IMR-90 (cell line): Measurements from ENCODE around the gene CNTN3. TPM values are rescaled to one million over a fixed set of nuclear protein-coding genes. Genes with fewer than 3 reads are reported as not detected.

Source experiments
- ATAC-seq: fragments of 200-7000 bp; cut with Tn5 transposase; 2 replicates; pipeline ENCODE4 v1.9.1; 2020; ENCODE audit warnings: low read depth, mild to moderate bottlenecking, moderate library complexity
- BruUV-seq: library from RNA; stranded (reverse); fragments of 400-500 nt; replicated peaks from 2 replicates; lab custom pipeline; 2021; lab: Mats Ljungman, UMichigan
- CTCF ChIA-PET: fragments of 300-600 bp; formaldehyde crosslinking; extraction: SDS; loops from one replicate; lab custom pipeline; 2021; ENCODE audit warnings: antibody characterized with exemption; lab: Yijun Ruan, JAX
- POLR2A ChIA-PET: fragments of 300-600 bp; sonication (Branson Sonifier 250); formaldehyde crosslinking; loops from one replicate; lab custom pipeline; 2022; ENCODE audit warnings: antibody characterized with exemption; ENCODE audit not compliant: unreplicated experiment; lab: Charles Lee
- DNase-seq: peaks from one replicate; pipeline ENCODE4 v3.0.0; 2013
- H2AFZ ChIP-seq: replicated peaks from 2 replicates; pipeline ENCODE3; 2013; ENCODE audit warnings: low read length, mild to moderate bottlenecking; ENCODE audit not compliant: poor library complexity
- H2AK5ac ChIP-seq: 2 replicates; pipeline ENCODE4 v1.6.1; 2013; ENCODE audit warnings: low read depth, low read length, inconsistent platforms
- H2AK9ac ChIP-seq: replicated peaks from 2 replicates; pipeline ENCODE3; 2013; ENCODE audit warnings: mild to moderate bottlenecking, low read depth, low read length, moderate library complexity; ENCODE audit not compliant: poor library complexity
- H2BK120ac ChIP-seq: 2 replicates; pipeline ENCODE4 v1.6.1; 2013; ENCODE audit warnings: low read depth, low read length, inconsistent platforms
- H2BK15ac ChIP-seq: 3 replicates; pipeline ENCODE4 v1.6.1; 2013; ENCODE audit warnings: low read depth, low read length, inconsistent platforms
- H2BK20ac ChIP-seq: 2 replicates; pipeline ENCODE4 v1.6.1; 2013; ENCODE audit warnings: low read depth, mild to moderate bottlenecking, inconsistent platforms, low read length, moderate library complexity
- H2BK5ac ChIP-seq: 2 replicates; pipeline ENCODE4 v1.6.1; 2013; ENCODE audit warnings: mild to moderate bottlenecking, low read depth, low read length, inconsistent platforms; ENCODE audit not compliant: poor library complexity, severe bottlenecking
- H3K14ac ChIP-seq: replicated peaks from 2 replicates; pipeline ENCODE4 v1.6.1; 2013; ENCODE audit warnings: low read depth, low read length, inconsistent platforms
- H3K18ac ChIP-seq: 2 replicates; pipeline ENCODE4 v1.6.1; 2013; ENCODE audit warnings: low read depth, low read length, control low read depth
- H3K23ac ChIP-seq: 2 replicates; pipeline ENCODE4 v1.6.1; 2013; ENCODE audit warnings: low read depth, low read length, inconsistent platforms
- H3K27ac ChIP-seq: 2 replicates; pipeline ENCODE4 v1.5.1; 2013; ENCODE audit warnings: mild to moderate bottlenecking, control low read depth, low read length; ENCODE audit not compliant: insufficient read depth
- H3K27me3 ChIP-seq: 2 replicates; pipeline ENCODE4 v1.6.1; 2013; ENCODE audit warnings: low read length; ENCODE audit not compliant: control insufficient read depth, insufficient read depth
- H3K36me3 ChIP-seq: 2 replicates; pipeline ENCODE4 v1.6.1; 2013; ENCODE audit warnings: low read length, mixed read lengths; ENCODE audit not compliant: control insufficient read depth, insufficient read depth
- H3K4ac ChIP-seq: 2 replicates; pipeline ENCODE4 v1.6.1; 2013; ENCODE audit warnings: low read depth, low read length, inconsistent platforms
- H3K4me1 ChIP-seq: 2 replicates; pipeline ENCODE4 v1.6.1; 2013; ENCODE audit warnings: low read length, mixed read lengths; ENCODE audit not compliant: control insufficient read depth, insufficient read depth
- H3K4me2 ChIP-seq: 2 replicates; pipeline ENCODE4 v1.6.1; 2013; ENCODE audit warnings: low read depth, mild to moderate bottlenecking, control low read depth, low read length, moderate library complexity
- H3K4me3 ChIP-seq: 2 replicates; pipeline ENCODE4 v1.5.1; 2013; ENCODE audit warnings: low read depth, mild to moderate bottlenecking, control low read depth, low read length, moderate library complexity; ENCODE audit not compliant: insufficient read depth
- H3K56ac ChIP-seq: 2 replicates; pipeline ENCODE4 v1.6.1; 2013; ENCODE audit warnings: low read length, inconsistent platforms; ENCODE audit not compliant: insufficient read depth; ENCODE audit errors: extremely low read depth
- H3K79me1 ChIP-seq, 2 experiments: 2 replicates each; pipeline ENCODE4 v1.6.1; 2013; ENCODE audit warnings: low read length in 2 of 2, inconsistent platforms in 1 of 2, low read depth in 1 of 2
- H3K9ac ChIP-seq: 2 replicates; pipeline ENCODE4 v1.6.1; 2013; ENCODE audit warnings: low read depth, low read length, control low read depth
- H3K9me1 ChIP-seq: 2 replicates; pipeline ENCODE4 v1.6.1; 2013; ENCODE audit warnings: low read length, inconsistent platforms; ENCODE audit not compliant: insufficient read depth
- H3K9me3 ChIP-seq: 2 replicates; pipeline ENCODE4 v1.6.1; 2013; ENCODE audit warnings: low read length; ENCODE audit not compliant: control insufficient read depth, insufficient read depth
- H4K20me1 ChIP-seq: 2 replicates; pipeline ENCODE4 v1.6.1; 2013; ENCODE audit warnings: low read length, inconsistent platforms; ENCODE audit not compliant: insufficient read depth
- H4K5ac ChIP-seq: 2 replicates; pipeline ENCODE4 v1.6.1; 2013; ENCODE audit warnings: mild to moderate bottlenecking, low read depth, low read length, control low read depth
- H4K8ac ChIP-seq, 2 experiments: 2 replicates each; pipeline ENCODE4 v1.6.1; 2013; ENCODE audit warnings: low read depth in 2 of 2, low read length in 2 of 2, control low read depth in 1 of 2, inconsistent platforms in 1 of 2
- H4K91ac ChIP-seq: 2 replicates; pipeline ENCODE4 v1.6.1; 2013; ENCODE audit warnings: low read depth, low read length, inconsistent platforms; ENCODE audit not compliant: insufficient read depth
- BHLHE40 ChIP-seq: fragments of 150-350 bp; IDR thresholded peaks from 2 replicates; pipeline ENCODE4 v1.6.1; 2016; ENCODE audit warnings: mild to moderate bottlenecking, low read depth, low read length
- CTCF ChIP-seq: conservative IDR thresholded peaks from 2 replicates; pipeline ENCODE4 v1.5.1; 2012; ENCODE audit warnings: mild to moderate bottlenecking, low read depth, low read length, improper control_type of control experiment
- MAZ ChIP-seq: IDR thresholded peaks from 2 replicates; pipeline ENCODE4 v1.6.1; 2012; ENCODE audit warnings: low read depth, mild to moderate bottlenecking, low read length, improper control_type of control experiment, moderate library complexity, borderline replicate concordance
- MXI1 ChIP-seq: IDR thresholded peaks from 2 replicates; pipeline ENCODE4 v1.6.1; 2012; ENCODE audit warnings: low read depth, mild to moderate bottlenecking, low read length, moderate library complexity, borderline replicate concordance
- NFE2L2 ChIP-seq: fragments of 150-350 bp; IDR thresholded peaks from 2 replicates; pipeline ENCODE4 v1.6.1; 2016; ENCODE audit warnings: low read depth, mild to moderate bottlenecking, low read length
- POLR2A ChIP-seq: IDR thresholded peaks from 2 replicates; pipeline ENCODE4 v1.6.1; 2012; ENCODE audit warnings: mild to moderate bottlenecking, low read depth, low read length
- RFX5 ChIP-seq: IDR thresholded peaks from 2 replicates; pipeline ENCODE4 v1.8.0; 2012; ENCODE audit warnings: low read depth, mild to moderate bottlenecking, low read length, moderate library complexity
- SMC3 ChIP-seq: fragments of 150-350 bp; IDR thresholded peaks from 2 replicates; pipeline ENCODE4 v1.6.1; 2016; ENCODE audit warnings: low read depth, mild to moderate bottlenecking, antibody characterized with exemption, low read length, moderate library complexity
- USF2 ChIP-seq: fragments of 150-350 bp; IDR thresholded peaks from 2 replicates; pipeline ENCODE4 v1.6.1; 2017; ENCODE audit warnings: mild to moderate bottlenecking, antibody characterized with exemption, low read length, low read depth
- WGBS, 2 experiments: methylation state at CpG; one replicate each; pipeline versions ENCODE4 v1.1.5 to v1.1.7; 2013; ENCODE audit warnings: missing lambda C conversion rate in 2 of 2; ENCODE audit not compliant: insufficient read length in 1 of 2; ENCODE audit errors: extremely low coverage in 2 of 2; 5-methylcytosine and 5-hydroxymethylcytosine counted together
- dilution Hi-C: fragments of 300-500 bp; cut with HindIII; formaldehyde crosslinking; loops from one replicate; pipeline ENCODE4 v1.14.3; 2018; ENCODE audit warnings: low sequenced_read_pairs; ENCODE audit not compliant: unreplicated experiment
- in situ Hi-C: fragments of 300-500 bp; cut with MboI; formaldehyde crosslinking; loops from 3 replicates; pipeline ENCODE4 v1.14.3; 2019; ENCODE audit warnings: low sequenced_read_pairs, inconsistent platforms, mixed read lengths
- intact Hi-C: fragments of 100-400 bp; cut with micrococcal nuclease; formaldehyde crosslinking; loops from 2 replicates; pipeline ENCODE4 v1.10.0; 2022
- polyA plus RNA-seq, 3 experiments: library from polyadenylated mRNA; depleted of rRNA; stranded (reverse); fragments of >200 nt; gene quantifications; 2 replicates each; pipeline ENCODE4 v1.2.3, GENCODE V29; 2012; ENCODE audit warnings: low replicate concordance in 1 of 3
- total RNA-seq: library from RNA; depleted of rRNA; stranded (reverse); fragments of >200 nt; gene quantifications from 2 replicates; pipeline ENCODE4 v1.2.3, GENCODE V29; 2012

CNTN3 gene
- total and polyA plus RNA-seq, 2 of the 4 experiments (the other 2 are of a cell fraction): 3.5 to 3.6 TPM

GRCh38 chr3:74605437-74605836, 9.0 kb downstream of the CNTN3 start:
- BruUV-seq: no TSS peak
- H3K14ac ChIP-seq: no peak overlapping the region
- no peak for TF ChIP-seq USF2
- no peak for TF ChIP-seq CTCF
- TF ChIP-seq SMC3: no peak
- TF ChIP-seq BHLHE40: no peak
- no peak for TF ChIP-seq MXI1
- no peak for TF ChIP-seq MAZ
- TF ChIP-seq RFX5: no peak
- TF ChIP-seq NFE2L2: no peak
- TF ChIP-seq POLR2A: no peak
- no peak overlapping the region; the same call in 1 of the 2 replicates for H4K5ac ChIP-seq
- no peak overlapping the region for H2BK120ac ChIP-seq
- H4K8ac ChIP-seq: no peak overlapping the region
- CTCF ChIA-PET: no interaction called here
- in situ Hi-C loops: no loop called here
- no peaks in the 10 kb centered on the region for H3K4me1 ChIP-seq
- DNase-seq: no peak
- peaks cover 0 to 2% of the 10 kb centered on the region in 2 experiments; a peak in 2 of 4 replicates for H3K79me1 ChIP-seq
- H3K18ac ChIP-seq: no peak overlapping the region
- H3K9ac ChIP-seq: no peak overlapping the region
- H2AK5ac ChIP-seq: no peak overlapping the region
- POLR2A ChIA-PET: no interaction called here
- no peak overlapping the region for H3K4me2 ChIP-seq
- no peak overlapping the region for H2BK5ac ChIP-seq
- H2AK9ac ChIP-seq: no peak overlapping the region
- no peak overlapping the region for H3K4me3 ChIP-seq
- 60% methylated on average over 2 of the region's 3 CpGs; no CpG with 5 or more reads in 1 of the 2 experiments for WGBS, 2 experiments
- no peak overlapping the region for H4K91ac ChIP-seq
- no peak overlapping the region for H3K4ac ChIP-seq
- no peaks in the 10 kb centered on the region for H3K36me3 ChIP-seq
- no peak overlapping the region for H3K23ac ChIP-seq
- dilution Hi-C loops: no loop called here
- no peaks in the 10 kb centered on the region for H3K9me3 ChIP-seq
- no peaks in the 10 kb centered on the region for H3K9me1 ChIP-seq
- no peak overlapping the region for H3K27ac ChIP-seq
- no peaks in the 10 kb centered on the region for H3K27me3 ChIP-seq
- no peak overlapping the region for H2BK20ac ChIP-seq
- intact Hi-C loops: no loop called here
- H2BK15ac ChIP-seq: no peak overlapping the region
- no peak overlapping the region for H2AFZ ChIP-seq
- no peak overlapping the region for H3K56ac ChIP-seq
- no peaks in the 10 kb centered on the region for H4K20me1 ChIP-seq
- ATAC-seq: no peak
